ENCODE data around the gene CD99L2.

The CD99L2 gene

GRCh38 chrX:150775569-150776350 is 122.7 kb downstream of the CD99L2 start:
- DNase-seq: no peak

GRCh38 chrX:150774798-150775568 is 123.5 kb downstream of the CD99L2 start:
- no peak for DNase-seq

GRCh38 chrX:150773634-150774033 is 124.8 kb downstream of the CD99L2 start:
- no peak for DNase-seq

DNA sequence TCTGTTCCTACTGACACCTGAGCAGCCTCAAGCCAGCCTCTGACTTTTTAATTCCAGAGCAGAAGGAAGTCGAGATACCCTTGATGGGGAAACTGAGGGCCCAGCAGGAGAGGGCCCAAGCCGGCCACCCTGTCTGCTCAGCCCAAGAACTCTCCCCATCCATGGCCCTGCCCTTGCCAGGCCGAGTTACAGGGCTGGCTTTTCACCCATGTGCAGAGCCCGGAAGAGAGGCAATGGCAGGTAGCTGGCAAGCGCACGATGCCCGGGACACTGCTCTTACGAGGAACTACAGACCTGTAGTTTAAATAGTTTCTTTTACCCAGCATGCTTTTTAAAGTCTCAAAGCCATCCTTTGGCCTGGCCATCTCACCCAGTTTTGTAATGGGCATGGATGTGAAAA is 125.4 kb downstream of the CD99L2 start:
- DNase-seq: no peak

DNA sequence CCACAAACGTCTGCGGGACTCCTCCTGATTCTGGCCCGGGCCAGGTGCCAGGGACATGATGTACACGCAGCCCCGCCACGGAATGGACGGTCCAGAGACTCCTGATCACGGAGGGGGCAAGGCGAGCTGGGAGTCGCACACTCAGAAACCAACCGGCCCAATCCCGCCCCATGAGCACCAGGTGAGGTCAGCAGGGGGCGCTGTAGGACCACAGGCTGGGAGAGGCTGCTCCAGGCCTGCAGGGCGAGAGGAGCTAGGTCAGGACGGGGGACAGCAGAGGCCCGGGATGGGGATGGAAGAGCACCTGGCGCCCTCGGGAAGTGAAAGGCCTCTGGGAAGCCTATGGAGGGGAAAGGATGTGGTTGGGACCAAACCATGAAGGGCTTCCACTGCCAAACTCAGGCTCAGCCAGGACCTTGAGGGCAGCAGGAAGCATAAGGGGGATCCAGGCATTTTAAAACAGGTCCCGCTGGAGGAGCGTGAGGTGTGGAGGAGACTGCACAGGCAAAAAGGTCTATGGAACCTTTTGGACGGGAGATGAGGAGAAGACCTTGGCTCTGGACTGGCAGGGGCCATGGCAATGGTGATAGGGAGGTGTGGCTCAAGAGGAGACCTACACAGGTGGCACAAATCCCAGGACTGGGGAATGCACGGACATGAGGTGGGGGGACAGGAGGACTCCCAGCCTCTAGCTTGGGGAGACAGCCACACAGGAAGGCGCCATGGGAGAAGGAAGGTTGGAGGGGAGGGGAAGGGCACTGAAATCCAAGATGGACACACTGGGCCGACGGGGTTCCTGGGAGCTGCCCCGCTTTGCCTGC is 126.1 kb downstream of the CD99L2 start:
- DNase-seq: peak; percentile 27

- DNase-seq: no peak
These were observed 127.4 kb downstream of the CD99L2 start for GRCh38 chrX:150771116-150771515.

DNA sequence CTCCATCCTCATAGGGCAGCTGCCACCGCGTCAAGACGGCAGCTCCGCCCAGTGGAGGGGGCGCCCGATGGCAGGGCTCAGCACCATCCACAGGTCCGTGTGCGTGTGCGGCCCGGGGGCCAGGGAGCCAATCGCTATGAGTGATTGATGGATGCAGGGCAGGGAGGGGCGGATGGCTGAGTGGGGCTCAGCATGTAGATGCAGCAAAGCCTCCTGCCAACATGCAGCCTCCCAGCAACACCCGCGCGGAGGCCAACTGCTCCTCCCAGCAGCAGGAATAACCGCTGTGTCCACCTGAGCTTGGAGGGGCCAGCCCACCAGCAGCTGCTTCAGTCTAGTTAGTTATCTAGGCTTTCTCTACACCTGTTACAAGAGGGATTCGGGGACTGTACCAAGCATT is 127.8 kb downstream of the CD99L2 start:
- DNase-seq: no peak

DNA sequence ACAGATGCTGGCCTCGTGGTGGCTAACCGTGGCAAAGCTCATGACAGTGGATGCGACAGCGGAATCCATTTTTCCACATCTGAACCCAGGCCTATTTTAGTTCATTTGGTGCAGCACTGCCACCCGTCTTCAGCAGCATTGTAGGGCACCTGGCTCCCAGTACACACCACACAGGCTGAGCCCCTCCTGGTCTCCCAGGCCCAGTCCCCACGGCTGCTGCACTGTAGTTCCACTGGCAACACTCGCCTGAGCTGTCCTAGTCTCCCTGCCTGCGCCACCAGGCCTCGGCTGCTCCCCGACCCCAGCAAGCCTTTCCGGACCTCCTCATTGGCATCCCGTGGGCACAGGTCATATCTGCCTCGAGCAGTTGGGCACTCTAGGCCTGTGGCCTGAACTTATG is 129.1 kb downstream of the CD99L2 start:
- no peak for DNase-seq

DNA sequence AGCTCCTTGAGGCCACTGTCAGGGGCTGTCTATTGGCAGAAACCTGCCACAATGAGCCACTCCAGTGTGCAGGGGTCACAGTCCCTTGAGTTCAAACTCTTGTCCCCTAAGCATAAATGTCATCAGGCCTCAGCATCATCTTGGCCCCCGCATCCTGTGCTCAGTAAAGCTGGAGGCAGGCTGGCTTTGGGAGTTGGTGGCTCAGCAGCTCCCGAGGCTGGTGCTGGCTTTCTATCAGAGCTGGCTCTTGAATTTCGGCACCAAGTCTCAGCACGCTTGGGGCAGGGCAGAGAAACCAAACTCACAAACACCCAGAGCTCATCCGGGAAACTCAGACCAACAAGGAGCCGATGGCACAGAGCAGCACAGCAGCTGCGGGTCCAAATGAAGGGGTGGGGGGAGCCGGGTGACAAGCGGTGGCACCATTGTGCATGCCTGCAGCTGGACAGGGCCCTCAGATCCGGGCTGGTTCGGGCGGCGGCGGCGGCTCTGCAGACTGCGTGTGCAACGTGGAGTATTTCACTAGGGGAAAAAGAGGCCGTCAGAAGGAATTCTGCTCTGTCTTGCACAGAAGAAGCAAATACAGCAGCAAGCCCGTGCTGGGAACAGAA is 129.8 kb downstream of the CD99L2 start:
- no peak for DNase-seq

DNA sequence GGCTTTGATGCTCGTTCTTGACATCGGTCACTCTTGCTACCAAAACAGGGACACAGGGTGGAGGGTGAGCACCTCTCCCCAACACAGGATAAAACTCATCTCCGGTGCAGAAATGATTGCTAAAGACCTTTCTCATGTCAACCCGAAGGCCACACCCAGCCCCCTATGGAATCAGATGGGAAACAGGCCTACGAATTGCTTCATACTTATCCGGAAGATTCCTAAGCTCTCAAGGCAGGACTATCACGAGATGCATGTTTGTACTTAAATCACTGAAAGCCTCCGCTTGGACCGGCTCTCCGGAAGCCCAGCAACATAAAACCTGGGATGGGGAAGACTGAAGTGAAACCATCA is 130.4 kb downstream of the CD99L2 start:
- DNase-seq: no peak

DNA sequence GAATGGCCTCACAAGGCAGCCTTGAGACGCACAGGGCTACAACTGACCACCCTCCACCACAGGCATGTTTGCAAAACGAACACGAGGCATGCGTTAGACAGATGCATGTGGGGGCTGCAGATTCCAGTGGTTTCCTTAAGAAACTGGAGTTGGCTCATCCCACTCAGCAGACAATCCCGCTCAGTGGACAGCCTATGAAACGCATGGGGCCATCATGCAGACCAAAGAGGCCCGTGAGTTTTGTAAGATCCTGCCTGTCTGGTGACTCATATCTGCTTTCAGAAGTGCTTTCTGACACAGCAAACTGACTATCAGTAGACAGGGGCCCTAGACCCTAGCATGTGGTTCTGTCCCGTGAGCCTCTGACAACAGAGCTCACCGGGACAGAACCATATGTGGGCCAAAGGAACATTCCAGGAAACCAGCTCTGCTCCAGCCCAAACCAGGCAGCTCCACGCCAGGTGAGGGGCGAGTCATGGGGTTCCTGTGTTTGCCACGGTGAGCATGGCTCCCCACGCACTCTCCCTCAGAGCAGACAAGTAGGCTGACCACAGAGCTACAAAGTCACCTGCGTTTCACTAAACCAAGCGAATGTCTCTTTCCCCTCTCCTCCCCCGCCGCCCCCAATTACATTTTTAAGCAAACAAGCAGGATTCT is 130.9 kb downstream of the CD99L2 start:
- DNase-seq: no peak

GRCh38 chrX:150767045-150767395 is 131.4 kb downstream of the CD99L2 start:
- DNase-seq: no peak

- no peak for DNase-seq
These were observed 132.0 kb downstream of the CD99L2 start for GRCh38 chrX:150766351-150767044.

DNA sequence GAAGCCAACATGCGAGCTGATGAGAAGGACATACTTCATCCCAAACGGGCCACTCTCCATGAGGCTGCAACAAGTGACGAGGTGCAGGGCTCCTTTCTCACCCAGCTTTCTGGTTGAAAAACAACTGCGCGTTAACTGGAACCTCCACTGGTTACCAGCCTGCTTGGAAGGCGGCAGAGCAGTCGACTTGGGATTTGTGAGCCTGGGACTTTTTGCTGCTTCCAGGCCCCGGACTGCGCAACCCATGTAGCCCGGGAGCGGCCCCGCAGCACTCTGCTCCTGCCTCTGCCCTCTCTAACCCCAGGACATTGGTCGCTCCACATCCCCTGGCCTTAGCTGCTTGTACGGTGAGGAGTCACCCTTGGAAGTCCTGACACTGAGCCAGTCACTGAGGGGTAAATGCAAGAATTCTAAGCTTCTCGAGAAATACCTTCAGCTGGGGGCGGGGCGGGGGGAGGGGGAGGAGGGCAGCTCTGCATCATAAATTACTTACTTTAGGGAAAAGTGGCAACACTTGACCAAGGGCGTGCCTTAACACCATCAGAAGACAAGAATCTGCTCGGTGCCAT is 132.6 kb downstream of the CD99L2 start:
- no peak for DNase-seq

GRCh38 chrX:150765237-150765636 is 133.2 kb downstream of the CD99L2 start:
- no peak for DNase-seq

- no peak for DNase-seq
These were observed 134.7 kb downstream of the CD99L2 start for GRCh38 chrX:150763810-150764209.

GRCh38 chrX:150763303-150763797 is 135.1 kb downstream of the CD99L2 start:
- DNase-seq: no peak

DNA sequence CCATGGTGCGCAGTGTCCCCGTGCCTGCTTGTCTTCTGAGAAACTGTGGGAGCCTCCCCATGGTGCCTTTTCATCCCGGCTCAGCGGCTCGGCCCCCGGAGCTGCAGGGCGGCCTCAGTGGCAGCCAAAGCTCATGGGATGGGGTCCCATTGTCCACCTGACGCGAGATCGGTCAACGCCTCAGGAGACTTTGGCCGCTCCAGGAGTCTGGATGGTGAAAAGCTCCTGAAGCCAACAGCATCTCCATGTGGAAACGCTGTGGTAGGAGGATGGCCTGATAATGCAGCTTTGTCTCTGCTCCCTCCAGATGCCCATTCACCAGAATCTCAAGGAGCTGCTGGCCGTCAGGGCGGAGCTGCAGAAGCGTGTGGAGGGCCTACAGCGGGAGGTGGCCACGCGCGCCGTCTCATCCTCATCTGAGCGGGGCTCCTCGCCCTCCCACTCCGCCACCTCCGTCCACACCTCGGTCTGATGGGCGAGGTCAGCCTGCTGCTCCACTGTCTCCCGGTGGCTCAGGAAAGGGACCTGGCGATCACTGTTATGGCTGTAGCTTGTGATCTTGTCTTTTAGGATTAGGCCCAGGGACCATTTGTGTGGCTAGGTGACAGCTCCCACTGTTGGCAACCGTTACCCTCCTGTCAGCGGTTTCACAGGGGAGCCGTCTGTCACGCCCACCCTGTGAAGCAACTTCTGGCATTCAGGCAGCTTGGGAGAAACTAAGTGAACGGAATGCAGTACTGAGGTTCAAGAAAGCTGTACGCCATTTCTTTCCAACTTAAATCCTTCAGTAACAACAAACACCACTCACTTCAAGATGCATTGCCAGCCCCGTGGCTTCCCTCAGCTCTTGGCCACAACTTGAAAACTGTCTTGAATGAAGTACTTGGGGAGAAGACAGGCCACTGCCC is 136.0 kb downstream of the CD99L2 start:
- DNase-seq: no peak

- DNase-seq: no peak
These were observed 136.7 kb downstream of the CD99L2 start for GRCh38 chrX:150761819-150762216.

GRCh38 chrX:150761176-150761818 is 137.2 kb downstream of the CD99L2 start:
- no peak for DNase-seq

Measured in DMS 273 treated with DMSO at 0.1 percent for 48 hours (cell line).